ENCODE data around the gene MTERF4.

Gene MTERF4

GRCh38 chr2:241087420-241088268, 14.4 kb downstream of the MTERF4 start:
- no peak for FAIRE-seq

GRCh38 chr2:241084856-241085444, 17.1 kb downstream of the MTERF4 start:
- FAIRE-seq, result no peak

- FAIRE-seq, result no peak
These were observed 19.0 kb downstream of the MTERF4 start for GRCh38 chr2:241083091-241083415.

GRCh38 chr2:241082341-241083090, 19.6 kb downstream of the MTERF4 start:
- no peak for FAIRE-seq

- FAIRE-seq, result no peak
These were observed 20.3 kb downstream of the MTERF4 start for GRCh38 chr2:241081643-241082340.

- no peak for FAIRE-seq
These were observed 20.9 kb downstream of the MTERF4 start for GRCh38 chr2:241081190-241081642.

- FAIRE-seq, result no peak
These were observed 21.5 kb downstream of the MTERF4 start for GRCh38 chr2:241080405-241081189.

- no peak for FAIRE-seq
These were observed 27.1 kb downstream of the MTERF4 start for GRCh38 chr2:241074901-241075540.

GRCh38 chr2:241074065-241074818, 27.8 kb downstream of the MTERF4 start:
- FAIRE-seq, result no peak

GRCh38 chr2:241073166-241074064, 28.7 kb downstream of the MTERF4 start:
- no peak for FAIRE-seq

GRCh38 chr2:241072553-241073165, 29.4 kb downstream of the MTERF4 start:
- FAIRE-seq, result no peak

GRCh38 chr2:241072151-241072550, 29.9 kb downstream of the MTERF4 start:
- no peak for FAIRE-seq

GRCh38 chr2:241071677-241072111, 30.4 kb downstream of the MTERF4 start:
- no peak for FAIRE-seq

GRCh38 chr2:241070811-241071676, 31.0 kb downstream of the MTERF4 start:
- FAIRE-seq, result no peak

- no peak for FAIRE-seq
These were observed 31.7 kb downstream of the MTERF4 start for GRCh38 chr2:241070361-241070760.

GRCh38 chr2:241069821-241070281, 32.2 kb downstream of the MTERF4 start:
- no peak for FAIRE-seq

- no peak for FAIRE-seq
These were observed 32.9 kb downstream of the MTERF4 start for GRCh38 chr2:241068942-241069810.

Measured in TTC549 (cell line).